ENCODE data around the gene USP6NL.

The USP6NL gene

GRCh38 chr10:11483201-11484148 lies 128.0 kb downstream of the USP6NL start:
- H3K4me3 ChIP-seq (ENCODE audit: low read depth, low read length): no peak overlapping the region

GRCh38 chr10:11482306-11482705 lies 129.1 kb downstream of the USP6NL start:
- no peak overlapping the region for H3K4me3 ChIP-seq (ENCODE audit: low read depth, low read length)

GRCh38 chr10:11480687-11481086 lies 130.8 kb downstream of the USP6NL start:
- H3K4me3 ChIP-seq (ENCODE audit: low read depth, low read length): no peak overlapping the region

- no peak overlapping the region for H3K4me3 ChIP-seq (ENCODE audit: low read depth, low read length)
Observed at GRCh38 chr10:11479300-11479699, 132.2 kb downstream of the USP6NL start.

- H3K4me3 ChIP-seq (ENCODE audit: low read depth, low read length): no peak overlapping the region
Observed at GRCh38 chr10:11478807-11479206, 132.6 kb downstream of the USP6NL start.

GRCh38 chr10:11475831-11476434 lies 135.5 kb downstream of the USP6NL start:
- no peak overlapping the region for H3K4me3 ChIP-seq (ENCODE audit: low read depth, low read length)

- H3K4me3 ChIP-seq (ENCODE audit: low read depth, low read length): no peak overlapping the region
Observed at GRCh38 chr10:11473128-11473760, 138.2 kb downstream of the USP6NL start.

- H3K4me3 ChIP-seq (ENCODE audit: low read depth, low read length): no peak overlapping the region
Observed at GRCh38 chr10:11472158-11472753, 139.2 kb downstream of the USP6NL start.

- no peak overlapping the region for H3K4me3 ChIP-seq (ENCODE audit: low read depth, low read length)
Observed at GRCh38 chr10:11469575-11470391, 141.7 kb downstream of the USP6NL start.

- no peak overlapping the region for H3K4me3 ChIP-seq (ENCODE audit: low read depth, low read length)
Observed at GRCh38 chr10:11468126-11468742, 143.2 kb downstream of the USP6NL start.

- H3K4me3 ChIP-seq (ENCODE audit: low read depth, low read length): no peak overlapping the region
Observed at GRCh38 chr10:11465406-11465805, 146.0 kb downstream of the USP6NL start.

- H3K4me3 ChIP-seq (ENCODE audit: low read depth, low read length): no peak overlapping the region
Observed at GRCh38 chr10:11463111-11463510, 148.3 kb downstream of the USP6NL start.

- no peak overlapping the region for H3K4me3 ChIP-seq (ENCODE audit: low read depth, low read length)
Observed at GRCh38 chr10:11462071-11462470, 149.4 kb downstream of the USP6NL start.

- H3K4me3 ChIP-seq (ENCODE audit: low read depth, low read length): no peak overlapping the region
Observed at GRCh38 chr10:11457336-11457735, 154.1 kb downstream of the USP6NL start.

GRCh38 chr10:11454958-11455566 lies 156.4 kb downstream of the USP6NL start:
- no peak overlapping the region for H3K4me3 ChIP-seq (ENCODE audit: low read depth, low read length)

- no peak overlapping the region for H3K4me3 ChIP-seq (ENCODE audit: low read depth, low read length)
Observed at GRCh38 chr10:11454160-11454559, 157.3 kb downstream of the USP6NL start.

GRCh38 chr10:11451640-11452260 lies 159.7 kb downstream of the USP6NL start:
- H3K4me3 ChIP-seq (ENCODE audit: low read depth, low read length): no peak overlapping the region

GRCh38 chr10:11450427-11450826 lies 161.0 kb downstream of the USP6NL start:
- H3K4me3 ChIP-seq (ENCODE audit: low read depth, low read length): no peak overlapping the region

- no peak overlapping the region for H3K4me3 ChIP-seq (ENCODE audit: low read depth, low read length)
Observed at GRCh38 chr10:11449761-11450160, 161.7 kb downstream of the USP6NL start.
